ENCODE results near the gene PDE11A. TPM values are rescaled to one million over a fixed set of nuclear protein-coding genes. Genes with fewer than 3 reads are reported as not detected.

PDE11A gene
- total RNA-seq, 1 experiment from 2014 or later: 0.13 TPM

DNA sequence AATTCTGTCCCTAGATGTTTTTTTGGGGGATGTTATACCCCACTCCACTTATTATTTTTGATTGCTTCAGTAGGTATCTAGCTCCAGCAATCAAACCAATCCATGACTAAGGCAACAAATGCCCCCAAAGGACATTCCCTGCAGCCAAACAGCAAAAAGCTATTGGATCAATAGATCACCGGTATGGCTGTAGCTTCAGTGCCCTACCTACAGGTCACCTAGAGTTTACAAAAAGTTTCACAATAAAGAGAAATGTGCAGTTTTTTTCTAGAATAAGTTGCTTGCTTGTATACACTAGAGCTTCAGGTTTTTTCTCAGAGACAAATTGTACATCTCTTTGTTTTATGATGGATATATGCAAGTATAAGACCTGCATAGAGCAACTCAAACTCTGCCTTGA is 27.7 kb downstream of the PDE11A start:
- no peak overlapping the region for H3K4me2 ChIP-seq (ENCODE audit: insufficient read depth, insufficient read length, low read length)
- H2AK5ac ChIP-seq (ENCODE audit: insufficient read length, low read length): no peak overlapping the region
- no peaks in the 10 kb centered on the region for H3K9me3 ChIP-seq (ENCODE audit: control insufficient read depth, low read depth, low read length)
- TF ChIP-seq, protein P1, sequence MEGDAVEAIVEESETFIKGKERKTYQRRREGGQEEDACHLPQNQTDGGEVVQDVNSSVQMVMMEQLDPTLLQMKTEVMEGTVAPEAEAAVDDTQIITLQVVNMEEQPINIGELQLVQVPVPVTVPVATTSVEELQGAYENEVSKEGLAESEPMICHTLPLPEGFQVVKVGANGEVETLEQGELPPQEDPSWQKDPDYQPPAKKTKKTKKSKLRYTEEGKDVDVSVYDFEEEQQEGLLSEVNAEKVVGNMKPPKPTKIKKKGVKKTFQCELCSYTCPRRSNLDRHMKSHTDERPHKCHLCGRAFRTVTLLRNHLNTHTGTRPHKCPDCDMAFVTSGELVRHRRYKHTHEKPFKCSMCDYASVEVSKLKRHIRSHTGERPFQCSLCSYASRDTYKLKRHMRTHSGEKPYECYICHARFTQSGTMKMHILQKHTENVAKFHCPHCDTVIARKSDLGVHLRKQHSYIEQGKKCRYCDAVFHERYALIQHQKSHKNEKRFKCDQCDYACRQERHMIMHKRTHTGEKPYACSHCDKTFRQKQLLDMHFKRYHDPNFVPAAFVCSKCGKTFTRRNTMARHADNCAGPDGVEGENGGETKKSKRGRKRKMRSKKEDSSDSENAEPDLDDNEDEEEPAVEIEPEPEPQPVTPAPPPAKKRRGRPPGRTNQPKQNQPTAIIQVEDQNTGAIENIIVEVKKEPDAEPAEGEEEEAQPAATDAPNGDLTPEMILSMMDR (conservative IDR thresholded peaks at IDR 0.05): no peak
- no peak overlapping the region for H2BK12ac ChIP-seq (ENCODE audit: insufficient read length, low read depth, low read length)
- no peaks in the 10 kb centered on the region for H3K9me3 Mint-ChIP-seq
- H3K79me1 ChIP-seq (ENCODE audit: insufficient read depth, low read depth, low read length, poor library complexity, severe bottlenecking): no peaks in the 10 kb centered on the region
- no peaks in the 10 kb centered on the region for H3K36me3 Mint-ChIP-seq (ENCODE audit: insufficient read depth in 1 of 3, low read depth in 3 of 3)
- no peak for DNase-seq
- H2BK15ac ChIP-seq (ENCODE audit: low read depth, low read length): no peak overlapping the region
- no peaks in the 10 kb centered on the region for H3K79me2 ChIP-seq (ENCODE audit: insufficient read depth, low read length)
- H3K27ac ChIP-seq (ENCODE audit: insufficient read length, low read depth, low read length): no peak overlapping the region
- no peak overlapping the region for H3K18ac ChIP-seq (ENCODE audit: insufficient read length, low read depth, low read length)
- no peaks in the 10 kb centered on the region for H3K4me1 Mint-ChIP-seq
- H2BK20ac ChIP-seq (ENCODE audit: low read depth, low read length, poor library complexity, severe bottlenecking): no peak overlapping the region
- peaks cover 4% of the 10 kb centered on the region for H3K27me3 Mint-ChIP-seq (ENCODE audit: low read depth)
- no peak overlapping the region for H3K56ac ChIP-seq (ENCODE audit: insufficient read length, low read depth, low read length)
- no peak overlapping the region for H3T11ph ChIP-seq (ENCODE audit: low read length)
- H2AFZ ChIP-seq (ENCODE audit: low read length): no peak overlapping the region
- no peak overlapping the region for H2BK120ac ChIP-seq (ENCODE audit: low read depth, low read length, poor library complexity, severe bottlenecking)
- no peaks in the 10 kb centered on the region for H3K23me2 ChIP-seq (ENCODE audit: insufficient read length, low read depth, low read length, poor library complexity, severe bottlenecking)
- H3K4me3 Mint-ChIP-seq: no peak overlapping the region
- no peak overlapping the region for H2BK5ac ChIP-seq (ENCODE audit: insufficient read length, low read length)
- no peaks in the 10 kb centered on the region for H3K4me1 ChIP-seq (ENCODE audit: insufficient read depth, low read length)
- no peaks in the 10 kb centered on the region for H3K27me3 ChIP-seq (ENCODE audit: insufficient read depth, low read length)
- H3K27ac Mint-ChIP-seq: no peak overlapping the region
- H4K5ac ChIP-seq (ENCODE audit: insufficient read length, low read depth, low read length): no peak overlapping the region
- H3K9ac ChIP-seq (ENCODE audit: extremely low read depth, insufficient read length, low read length): no peak overlapping the region
- no peak overlapping the region for H4K8ac ChIP-seq (replicated peaks; ENCODE audit: insufficient read length, low read depth, low read length)
- H4K20me1 ChIP-seq (ENCODE audit: control insufficient read depth, insufficient read depth, insufficient read length): no peaks in the 10 kb centered on the region
- H4K91ac ChIP-seq (ENCODE audit: insufficient read length, low read depth, low read length): no peak overlapping the region
- WGBS (ENCODE audit: extremely low coverage, insufficient read length, low lambda C conversion rate): no CpG with 5 or more reads among the region's 1 CpG
- no peak overlapping the region for H3K14ac ChIP-seq (ENCODE audit: insufficient read depth, low read length)
- no peak overlapping the region for H3K23ac ChIP-seq (ENCODE audit: insufficient read length, low read depth, low read length)
- no peak overlapping the region for H3K4ac ChIP-seq (ENCODE audit: low read depth, low read length)
